Endothelial cell (in vitro differentiated cells): Measurements from ENCODE around the gene TJP2. TPM values are rescaled to one million over a fixed set of nuclear protein-coding genes. Genes with fewer than 3 reads are reported as not detected.

Experiments
- DNase-seq: peaks from one replicate; pipeline ENCODE4 v3.0.0; 2021; ENCODE audit warnings: low spot score
- H3K27ac Mint-ChIP-seq: one replicate; pipeline ENCODE4 v1.8.0; 2021; ENCODE audit warnings: mixed read lengths, inconsistent platforms; ENCODE audit not compliant: unreplicated experiment
- H3K27me3 Mint-ChIP-seq: one replicate; pipeline ENCODE4 v1.8.0; 2021; ENCODE audit warnings: mild to moderate bottlenecking, moderate library complexity, mixed read lengths, inconsistent platforms; ENCODE audit not compliant: unreplicated experiment
- H3K36me3 Mint-ChIP-seq: one replicate; pipeline ENCODE4 v1.8.0; 2021; ENCODE audit warnings: mild to moderate bottlenecking, low read depth, mixed read lengths, inconsistent platforms; ENCODE audit not compliant: unreplicated experiment
- H3K4me1 Mint-ChIP-seq: one replicate; pipeline ENCODE4 v1.8.0; 2021; ENCODE audit warnings: mild to moderate bottlenecking, mixed read lengths, inconsistent platforms; ENCODE audit not compliant: unreplicated experiment
- H3K4me3 Mint-ChIP-seq: one replicate; pipeline ENCODE4 v1.8.0; 2021; ENCODE audit warnings: mild to moderate bottlenecking, mixed read lengths, inconsistent platforms; ENCODE audit not compliant: unreplicated experiment
- H3K9me3 Mint-ChIP-seq: one replicate; pipeline ENCODE4 v1.8.0; 2021; ENCODE audit warnings: mixed read lengths, inconsistent platforms; ENCODE audit not compliant: unreplicated experiment
- total RNA-seq: library from RNA; stranded (reverse); fragmentation: NEBNext Ultra II Directional; extraction: Animal tissue kit (Norgen Biotek cat#: 25700); gene quantifications from one replicate; pipeline ENCODE4 v1.2.1, GENCODE V29; 2021; ENCODE audit not compliant: unreplicated experiment
- TF ChIP-seq, protein P1 (sequence below): fragments of 200-600 bp; sonication (generic); IDR thresholded peaks from one replicate; pipeline ENCODE4 v1.5.0; 2021; ENCODE audit warnings: antibody characterized with exemption; ENCODE audit not compliant: unreplicated experiment

Gene TJP2
- total RNA-seq, 1 donor from 2014 or later = 198 TPM

GRCh38 chr9:69149321-69149807 is 24.7 kb upstream of the TJP2 start:
- H3K36me3 Mint-ChIP-seq = peaks cover 21% of the 10 kb centered on the region
- peaks cover 49% of the 10 kb centered on the region for H3K4me1 Mint-ChIP-seq
- peak overlapping the region; percentile 90 for H3K27ac Mint-ChIP-seq
- peaks cover 4% of the 10 kb centered on the region for H3K9me3 Mint-ChIP-seq
- peak; percentile 37 for DNase-seq
- no peak overlapping the region for H3K4me3 Mint-ChIP-seq
- peaks cover 3% of the 10 kb centered on the region for H3K27me3 Mint-ChIP-seq
- TF ChIP-seq, protein P1, sequence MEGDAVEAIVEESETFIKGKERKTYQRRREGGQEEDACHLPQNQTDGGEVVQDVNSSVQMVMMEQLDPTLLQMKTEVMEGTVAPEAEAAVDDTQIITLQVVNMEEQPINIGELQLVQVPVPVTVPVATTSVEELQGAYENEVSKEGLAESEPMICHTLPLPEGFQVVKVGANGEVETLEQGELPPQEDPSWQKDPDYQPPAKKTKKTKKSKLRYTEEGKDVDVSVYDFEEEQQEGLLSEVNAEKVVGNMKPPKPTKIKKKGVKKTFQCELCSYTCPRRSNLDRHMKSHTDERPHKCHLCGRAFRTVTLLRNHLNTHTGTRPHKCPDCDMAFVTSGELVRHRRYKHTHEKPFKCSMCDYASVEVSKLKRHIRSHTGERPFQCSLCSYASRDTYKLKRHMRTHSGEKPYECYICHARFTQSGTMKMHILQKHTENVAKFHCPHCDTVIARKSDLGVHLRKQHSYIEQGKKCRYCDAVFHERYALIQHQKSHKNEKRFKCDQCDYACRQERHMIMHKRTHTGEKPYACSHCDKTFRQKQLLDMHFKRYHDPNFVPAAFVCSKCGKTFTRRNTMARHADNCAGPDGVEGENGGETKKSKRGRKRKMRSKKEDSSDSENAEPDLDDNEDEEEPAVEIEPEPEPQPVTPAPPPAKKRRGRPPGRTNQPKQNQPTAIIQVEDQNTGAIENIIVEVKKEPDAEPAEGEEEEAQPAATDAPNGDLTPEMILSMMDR = no peak

DNA sequence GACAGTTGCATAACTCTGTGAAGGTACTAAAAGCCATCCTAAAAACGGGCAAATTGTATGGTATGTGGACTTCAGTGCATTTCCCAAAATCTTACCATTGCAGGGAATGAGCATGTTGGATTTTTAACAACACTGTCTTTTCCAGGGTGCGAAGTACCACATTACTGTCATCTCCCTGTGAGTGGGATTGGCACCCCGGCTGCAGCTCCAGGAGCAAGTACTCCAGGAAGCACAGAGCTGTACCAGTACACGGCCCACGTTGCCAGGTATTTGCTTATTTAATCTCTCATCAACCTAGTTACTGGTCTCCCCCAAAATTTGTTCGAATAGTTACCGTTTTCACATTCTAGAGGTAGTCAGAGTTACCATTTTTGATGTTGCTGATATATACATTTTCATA is 22.6 kb upstream of the TJP2 start:
- peak overlapping the region; percentile 46 for H3K27ac Mint-ChIP-seq
- H3K4me1 Mint-ChIP-seq = peaks cover 46% of the 10 kb centered on the region
- H3K4me3 Mint-ChIP-seq = peak overlapping the region; percentile 14
- H3K9me3 Mint-ChIP-seq = peaks cover 4% of the 10 kb centered on the region
- DNase-seq = no peak
- peaks cover 29% of the 10 kb centered on the region for H3K36me3 Mint-ChIP-seq
- peaks cover 3% of the 10 kb centered on the region for H3K27me3 Mint-ChIP-seq
- TF ChIP-seq, protein P1 = no peak

DNA sequence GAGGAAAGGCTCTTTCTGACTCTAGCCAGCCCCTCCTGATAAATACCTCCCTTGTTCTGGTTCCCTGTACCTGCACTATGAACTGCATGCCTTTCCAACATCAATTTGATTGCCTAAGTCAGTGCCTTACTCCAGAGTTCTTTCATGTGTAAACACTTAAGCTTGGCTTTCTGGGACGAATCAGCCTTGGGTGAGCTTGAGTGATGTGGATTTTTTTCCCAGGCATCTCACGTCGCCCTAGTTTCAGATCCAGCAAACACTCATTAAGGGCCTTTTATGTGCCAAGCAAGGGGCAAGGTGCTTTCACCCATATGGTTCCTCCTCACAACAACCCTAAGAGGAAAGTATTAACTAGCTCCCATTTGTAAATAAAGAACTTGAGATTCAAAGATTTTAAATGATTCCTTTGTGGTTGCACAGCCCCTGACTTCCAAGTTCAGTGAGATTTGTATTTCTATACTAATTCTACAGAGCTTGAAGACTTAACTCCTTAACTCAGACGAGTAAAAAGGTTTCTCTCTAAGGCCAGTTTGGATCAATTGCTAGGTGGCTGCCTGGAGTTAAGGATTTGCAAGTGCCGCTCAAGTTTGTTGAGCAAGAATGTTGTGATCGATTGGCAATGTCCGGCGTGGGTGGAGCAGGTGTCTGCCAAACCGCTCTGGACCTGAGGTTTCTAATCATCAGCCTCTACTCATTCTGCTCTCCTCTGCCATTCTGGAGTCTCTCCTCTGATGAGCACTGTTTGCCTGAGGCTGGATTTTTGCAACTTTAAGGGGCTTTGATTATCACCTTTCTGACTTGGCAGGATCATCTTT is 20.2 kb upstream of the TJP2 start:
- H3K36me3 Mint-ChIP-seq = peaks cover 32% of the 10 kb centered on the region
- TF ChIP-seq, protein P1 = no peak
- peaks cover 4% of the 10 kb centered on the region for H3K9me3 Mint-ChIP-seq
- no peak overlapping the region for H3K4me3 Mint-ChIP-seq
- H3K27ac Mint-ChIP-seq = no peak overlapping the region
- H3K4me1 Mint-ChIP-seq = peaks cover 30% of the 10 kb centered on the region
- DNase-seq = no peak
- peaks cover 3% of the 10 kb centered on the region for H3K27me3 Mint-ChIP-seq

GRCh38 chr9:69155341-69156030 is 18.6 kb upstream of the TJP2 start:
- peaks cover 41% of the 10 kb centered on the region for H3K36me3 Mint-ChIP-seq
- peak overlapping the region; percentile 13 for H3K4me3 Mint-ChIP-seq
- peaks cover 2% of the 10 kb centered on the region for H3K27me3 Mint-ChIP-seq
- H3K27ac Mint-ChIP-seq = peak overlapping the region; percentile 54
- peaks cover 19% of the 10 kb centered on the region for H3K4me1 Mint-ChIP-seq
- peaks cover 4% of the 10 kb centered on the region for H3K9me3 Mint-ChIP-seq
- TF ChIP-seq, protein P1 = no peak
- DNase-seq = no peak
